ENCODE results near the gene ZNF628. TPM values are rescaled to one million over a fixed set of nuclear protein-coding genes. Genes with fewer than 3 reads are reported as not detected.

ZNF628 gene
- total and polyA plus RNA-seq, 2 of the 8 experiments (the other 6 are each of a cell fraction or from before 2014, with no cell fraction given) = 1.7 to 10.8 TPM

- Histone ChIP-seq H3K23me2 (ENCODE audit: low read depth, low read length) (no peaks in the 10 kb centered on the region), H4K8ac (ENCODE audit: extremely low read depth, insufficient read depth, low read length) (no peak overlapping the region), H3K56ac (replicated peaks; ENCODE audit: insufficient read length, low read depth, low read length) (no peak overlapping the region), H3K14ac (ENCODE audit: insufficient read length) (no peak overlapping the region), H3K9ac (replicated peaks in 1 of 4; ENCODE audit: extremely low read depth in 1 of 4, low read depth in 3 of 4, low read length in 3 of 4) (no peak overlapping the region), H3K36me3 (ENCODE audit: control insufficient read depth in 2 of 4, insufficient read depth in 4 of 4, low read length in 3 of 4) (peaks cover 0 to 3% (median 0%) of the 10 kb centered on the region in 4 experiments; a peak in 1 of 8 replicates), H3K27me3 (replicated peaks in 1 of 4; ENCODE audit: control insufficient read depth in 3 of 4, extremely low read depth in 1 of 4, insufficient read depth in 3 of 4, low read length in 3 of 4) (peaks cover 11 to 23% (median 17%) of the 10 kb centered on the region in 4 experiments), H3K27ac (ENCODE audit: low read depth, low read length) (no peak overlapping the region), H3K79me2 (ENCODE audit: control insufficient read depth in 1 of 2, insufficient read depth in 2 of 2, low read length in 2 of 2) (no peaks in the 10 kb centered on the region), H2BK120ac (replicated peaks; ENCODE audit: low read depth, low read length) (no peak overlapping the region), H3K4me2 (ENCODE audit: insufficient read depth in 1 of 2, low read depth in 2 of 2, low read length in 2 of 2) (no peak overlapping the region), H2BK5ac (ENCODE audit: low read depth, low read length) (no peak overlapping the region), H2BK20ac (ENCODE audit: low read length) (no peak overlapping the region), H3K4me1 (replicated peaks in 1 of 4; ENCODE audit: control insufficient read depth in 3 of 4, insufficient read depth in 4 of 4, low read length in 3 of 4) (no peaks in the 10 kb centered on the region), H2BK15ac (ENCODE audit: low read length) (no peak overlapping the region), H4K20me1 (replicated peaks in 1 of 2; ENCODE audit: control insufficient read depth in 1 of 2, insufficient read depth in 2 of 2, low read length in 2 of 2) (no peaks in the 10 kb centered on the region), H4K91ac (replicated peaks; ENCODE audit: insufficient read length, low read length) (no peak overlapping the region), H3K18ac (ENCODE audit: extremely low read depth, low read length) (no peak overlapping the region), H3K4me3 (ENCODE audit: extremely low read depth in 1 of 4, insufficient read depth in 2 of 4, low read depth in 3 of 4, low read length in 4 of 4) (no peak overlapping the region), H2AFZ (ENCODE audit: low read length) (no peak overlapping the region), H3K4ac (replicated peaks; ENCODE audit: insufficient read length, low read depth, low read length) (no peak overlapping the region), H3K9me3 (ENCODE audit: insufficient read depth in 2 of 2, low read depth in 1 of 2, low read length in 1 of 2) (peaks cover 8 to 9% of the 10 kb centered on the region in 2 experiments; a peak in 3 of 4 replicates), H3K23ac (ENCODE audit: insufficient read length) (no peak overlapping the region), H4K5ac (ENCODE audit: insufficient read length, low read depth, low read length) (no peak overlapping the region), H3K79me1 (ENCODE audit: low read depth, low read length) (no peaks in the 10 kb centered on the region), H2AK5ac (ENCODE audit: low read depth, low read length) (no peak overlapping the region), H2BK12ac (ENCODE audit: low read depth, low read length) (no peak overlapping the region)
- ChIA-PET POLR2A (ENCODE audit: partially characterized antibody) (interaction anchor here (1.1 to 2.6 kb wide), 5 partner anchors 9 to 96 kb away, joined by 3 to 15 read pairs (median 4); partner anchors contain the start of genes NAT14 and UBE2S), CTCF (ENCODE audit: partially characterized antibody) (interaction anchor here (0.7 to 2.7 kb wide), 14 partner anchors 9 to 1065 kb away, joined by 3 to 31 read pairs (median 8); partner anchors contain the start of genes NAT14, SBK3 and ZNF628)
- DNase-seq (ENCODE audit: low read depth in 1 of 2, low spot score in 2 of 2) = no peak
- TF ChIP-seq EZH2 (IDR thresholded peaks at IDR 0.05; ENCODE audit: low read depth, low read length, severe bottlenecking) (no peak), CEBPB (IDR thresholded peaks at IDR 0.05; ENCODE audit: low read depth, low read length) (no peak), SIRT6 (IDR thresholded peaks at IDR 0.05; ENCODE audit: low read length) (no peak), EP300 (IDR thresholded peaks at IDR 0.05; ENCODE audit: borderline replicate concordance in 1 of 2, low read depth in 2 of 2, low read length in 2 of 2) (no peak), ZNF274 (IDR thresholded peaks at IDR 0.05; ENCODE audit: borderline replicate concordance, extremely low read depth, low read length) (no peak), TBP (IDR thresholded peaks at IDR 0.05; ENCODE audit: low read depth, low read length) (no peak), CTCF (IDR thresholded peaks at IDR 0.05; ENCODE audit: control extremely low read depth in 1 of 3, insufficient read depth in 1 of 3, low read depth in 1 of 3, low read length in 3 of 3) (no peak), KDM5A (IDR thresholded peaks at IDR 0.05; ENCODE audit: low read length) (no peak), SP4 (IDR thresholded peaks at IDR 0.05; ENCODE audit: low read length) (no peak), KDM1A (IDR thresholded peaks at IDR 0.05; ENCODE audit: borderline replicate concordance, low read length) (no peak)
- no peak for FAIRE-seq
- WGBS, 2 experiments (ENCODE audit: extremely low coverage in 1 of 2, insufficient coverage in 1 of 2, insufficient read length in 1 of 2, insufficient replicate concordance in 2 of 2, low coverage in 1 of 2, low lambda C conversion rate in 2 of 2, missing lambda C conversion rate in 1 of 2) = 80% methylated on average over 17 of the region's 17 CpGs; no CpG with 5 or more reads in 1 of the 2 experiments
Measured at GRCh38 chr19:55503157-55503501, 26.7 kb downstream of the ZNF628 start.
